Effector CD8-positive, alpha-beta T cell (primary cell): Measurements from ENCODE around the gene ERCC2.

Experiments used
- DNase-seq: peaks from one replicate; lab custom pipeline; 2025; lab: John Stamatoyannopoulos, UW

Gene ERCC2

DNA sequence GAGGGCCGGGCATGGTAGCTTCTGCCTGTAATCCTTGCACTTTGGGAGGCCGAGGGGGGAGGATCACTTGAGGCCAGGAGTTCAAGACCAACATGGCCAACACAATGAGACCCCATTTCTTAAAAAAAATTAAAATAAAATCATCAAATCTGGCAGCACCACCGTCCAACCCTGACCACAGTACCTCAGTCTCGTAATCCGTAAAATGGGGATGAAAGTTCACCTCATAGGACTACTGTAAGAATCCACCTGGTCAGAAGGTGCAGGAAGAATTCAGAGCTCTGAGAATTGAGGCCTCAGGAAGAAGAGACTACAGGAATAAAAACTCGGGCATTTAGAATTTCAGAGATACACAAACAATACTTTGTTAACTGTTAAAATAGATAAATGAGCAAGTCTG, 31.4 kb upstream of the ERCC2 start:
- no peak for DNase-seq

GRCh38 chr19:45400192-45400591, 29.8 kb upstream of the ERCC2 start:
- no peak for DNase-seq

DNA sequence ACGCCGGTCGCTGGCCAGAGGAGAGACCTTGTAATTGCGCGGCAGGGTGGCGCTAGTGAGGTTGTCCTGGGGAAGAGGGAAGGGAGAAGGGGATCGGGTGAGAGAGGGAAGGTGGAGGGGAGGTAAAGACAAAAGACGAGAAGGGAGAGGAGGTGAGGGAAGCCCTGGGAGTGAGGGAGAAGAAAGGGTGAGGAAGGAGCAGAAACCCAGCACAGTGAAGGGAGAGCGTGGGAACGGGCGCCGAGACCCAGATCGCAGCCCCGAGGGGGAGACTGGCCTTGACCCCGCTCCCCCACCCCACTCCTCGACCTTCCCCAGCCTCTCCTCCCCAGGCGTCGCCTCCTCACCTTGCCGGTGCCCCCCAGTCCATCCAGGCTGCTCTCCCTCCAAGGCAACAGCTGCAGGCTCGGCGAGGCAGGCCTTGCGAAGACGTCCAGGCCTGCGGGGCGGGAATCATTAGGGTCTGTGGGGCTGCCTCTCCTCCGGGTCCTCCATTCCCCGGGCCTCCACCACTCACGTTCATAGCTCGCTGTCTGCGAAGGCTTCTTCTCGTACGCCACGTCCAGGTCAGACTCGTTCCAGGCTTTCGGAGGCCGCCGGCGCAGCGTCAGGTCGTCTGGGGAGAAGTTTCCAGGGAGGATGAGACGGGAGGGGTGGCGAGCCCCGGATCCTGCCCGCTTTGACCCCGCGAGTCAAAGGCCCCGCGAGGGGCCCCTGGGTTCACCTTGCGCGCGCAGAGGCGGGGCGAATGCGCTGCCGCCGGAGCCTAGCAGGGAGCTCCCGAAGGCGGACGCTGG, 25.6 kb upstream of the ERCC2 start:
- DNase-seq: no peak

DNA sequence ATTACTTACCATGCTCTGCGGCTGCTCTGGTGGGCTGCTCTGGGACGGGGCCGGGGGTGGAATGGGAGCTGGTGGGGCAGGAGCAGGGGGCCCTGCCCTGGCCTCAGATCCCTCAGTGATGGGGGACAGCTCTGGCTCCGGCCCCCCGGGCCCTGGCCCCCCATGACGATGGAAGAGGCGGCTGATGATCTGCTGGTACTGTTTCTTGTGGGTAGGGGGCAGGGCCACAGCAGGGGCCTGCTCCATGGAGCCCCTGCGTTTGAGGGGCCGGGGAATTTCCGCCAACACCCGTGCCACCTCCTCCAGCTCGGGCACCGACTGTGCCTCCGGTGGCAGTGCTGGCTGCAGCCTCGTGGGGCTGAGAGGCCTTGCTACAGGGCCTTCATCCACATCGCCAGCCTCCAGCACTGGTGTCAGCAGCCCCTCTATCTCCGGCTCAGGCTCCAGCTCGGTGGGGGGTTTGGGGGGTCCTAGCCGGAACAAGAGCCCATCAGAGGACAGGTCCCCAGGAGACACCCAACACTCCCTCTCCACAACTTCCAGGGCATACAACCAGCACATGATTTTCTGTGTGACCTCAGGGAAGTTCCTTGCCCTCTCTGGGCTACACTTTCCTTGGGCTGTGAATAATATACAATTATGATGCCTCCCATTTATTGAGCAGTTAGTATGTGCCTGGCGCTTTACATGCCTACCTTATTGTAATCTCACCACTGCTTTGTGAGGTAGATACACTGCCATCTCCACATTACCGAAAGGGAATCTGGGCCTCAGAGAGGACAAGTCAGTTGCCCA, 21.7 kb upstream of the ERCC2 start:
- no peak for DNase-seq

DNA sequence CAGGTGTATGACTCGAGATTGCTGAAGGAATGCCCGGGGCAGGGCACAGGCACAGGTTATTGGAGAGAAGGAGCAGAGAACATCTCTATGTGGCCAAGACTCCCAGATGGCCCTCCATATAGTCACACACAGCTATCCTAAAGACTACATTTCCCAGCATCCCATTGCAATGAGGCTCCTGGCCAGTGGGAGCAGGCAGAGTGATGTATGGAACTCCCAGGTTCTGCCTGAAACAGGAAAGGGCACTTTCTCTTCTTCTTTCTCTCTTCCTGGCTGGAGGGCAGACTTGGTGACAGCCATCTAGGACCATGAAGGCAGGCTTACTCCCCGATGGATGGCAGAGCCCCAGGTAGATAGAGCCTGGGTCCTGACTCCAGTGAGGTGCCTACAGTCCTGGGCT, 21.0 kb upstream of the ERCC2 start:
- DNase-seq: no peak

- DNase-seq: no peak
These were observed 15.2 kb upstream of the ERCC2 start for GRCh38 chr19:45385392-45386221.

DNA sequence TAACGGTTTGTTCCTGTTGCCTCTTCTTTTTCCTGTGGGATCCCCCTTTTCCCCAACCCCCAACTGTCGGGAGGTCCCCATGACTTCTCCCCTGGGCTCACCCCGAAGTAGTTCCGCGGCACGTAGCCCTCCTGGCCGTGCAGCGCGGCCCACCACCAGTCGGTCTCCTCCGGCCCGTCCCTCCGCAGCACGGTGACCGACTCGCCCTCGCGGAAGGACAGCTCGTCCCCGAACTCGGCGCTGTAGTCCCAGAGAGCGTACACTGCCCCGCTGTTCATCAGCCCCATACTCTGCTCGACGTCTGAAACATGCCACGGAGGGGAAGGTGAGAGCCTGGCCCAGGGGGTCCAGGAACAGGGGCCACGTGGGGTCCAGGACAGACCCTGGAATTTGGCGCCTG, 12.1 kb upstream of the ERCC2 start:
- DNase-seq: no peak

DNA sequence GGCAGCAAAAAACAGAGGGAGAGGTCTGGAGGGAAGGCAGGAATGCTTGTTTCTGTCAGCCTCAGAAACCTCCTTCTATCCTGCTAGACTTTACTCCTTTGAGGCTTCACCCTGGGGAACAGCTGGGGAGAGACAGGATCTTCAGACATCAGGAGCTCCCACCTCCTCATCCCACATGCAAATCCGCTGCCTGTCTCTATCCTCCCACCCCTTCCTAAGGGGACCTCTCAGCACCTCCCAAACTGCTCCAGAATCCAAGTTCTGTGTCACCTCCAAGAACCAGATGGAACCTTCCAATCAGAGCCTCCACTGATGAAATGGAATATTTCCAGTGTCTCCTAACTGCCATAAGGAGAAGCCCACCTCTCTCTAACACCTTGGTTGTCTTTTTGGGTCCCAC, 9.7 kb upstream of the ERCC2 start:
- DNase-seq: no peak

- DNase-seq: no peak
These were observed 5.8 kb upstream of the ERCC2 start for GRCh38 chr19:45376045-45376724.

DNA sequence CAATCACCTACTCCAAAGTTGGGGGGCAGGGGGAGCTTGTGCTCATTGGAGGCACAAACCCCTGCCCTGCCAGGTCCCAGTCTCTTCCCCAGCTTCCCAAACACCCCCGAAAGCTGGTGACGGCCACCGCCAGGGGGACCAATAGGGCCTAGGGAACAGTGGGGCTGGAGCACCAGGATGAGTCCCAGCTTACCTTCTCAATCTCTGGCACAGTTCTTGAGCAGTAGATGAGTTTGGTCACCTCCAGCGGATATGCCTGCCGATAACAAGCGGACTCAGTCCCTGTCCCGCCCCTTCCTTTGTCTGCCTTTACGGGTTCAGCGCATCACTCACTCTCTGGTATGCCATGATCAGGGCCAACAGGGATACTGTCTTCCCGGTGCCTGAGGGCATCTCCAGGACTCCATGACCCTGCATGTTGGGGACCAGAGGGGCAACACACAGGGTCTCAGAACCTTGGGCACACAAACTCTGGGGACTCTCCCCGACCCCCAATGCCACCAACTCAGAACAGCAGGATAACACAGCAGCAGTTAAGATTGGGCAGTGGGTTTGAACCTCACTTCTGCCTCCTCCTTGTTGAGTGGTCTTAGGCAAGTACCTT, 1.5 kb downstream of the ERCC2 start:
- DNase-seq: no peak

DNA sequence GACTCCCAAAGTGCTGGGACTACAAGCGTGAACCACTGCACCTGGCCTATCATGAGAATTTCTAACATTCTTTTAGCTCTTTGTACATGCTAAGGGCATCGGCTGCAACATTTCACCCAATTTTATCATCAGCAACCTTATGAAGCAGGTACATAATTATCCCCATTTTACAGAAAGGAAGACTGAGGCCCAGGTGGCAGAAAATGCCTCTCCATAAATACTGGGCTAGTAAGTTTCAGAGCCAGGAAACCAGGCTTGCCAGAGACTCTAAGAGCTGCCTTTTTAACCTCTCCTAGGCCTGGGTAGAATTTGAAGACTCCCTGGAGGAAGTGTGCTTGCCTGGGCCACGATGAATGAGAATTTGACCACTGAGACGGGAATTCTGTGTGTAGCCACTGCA, 2.2 kb downstream of the ERCC2 start:
- DNase-seq: no peak

GRCh38 chr19:45364696-45365095, 5.7 kb downstream of the ERCC2 start:
- DNase-seq: no peak

DNA sequence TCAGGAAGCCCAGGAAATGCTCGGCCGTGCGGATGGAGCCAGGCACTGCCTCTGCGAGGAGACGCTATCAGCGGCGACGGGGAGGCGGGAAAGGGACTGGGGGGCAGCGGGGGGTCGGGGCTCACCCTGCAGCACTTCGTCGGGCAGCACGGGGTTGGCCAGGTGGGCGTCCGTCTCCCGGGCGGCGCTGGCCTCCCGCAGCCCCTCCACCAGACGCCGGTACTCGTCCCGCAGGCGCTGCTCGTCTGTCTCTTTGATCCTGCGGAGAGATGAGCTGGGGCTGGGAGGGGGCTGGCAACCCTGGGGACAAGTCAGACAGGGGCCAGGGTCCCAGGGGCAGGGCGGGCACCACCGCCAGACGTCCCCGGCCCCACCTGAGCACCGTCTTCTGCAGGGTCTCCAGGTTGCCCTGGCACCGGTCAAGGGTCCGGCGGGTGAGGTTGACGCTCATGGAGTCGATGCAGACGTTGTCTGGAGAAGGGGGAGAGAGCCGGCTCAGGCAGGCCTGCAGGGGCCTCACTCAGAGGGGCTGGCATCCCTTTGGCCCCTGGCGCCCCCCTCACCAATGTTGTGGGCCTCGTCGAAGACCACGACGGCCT, 6.4 kb downstream of the ERCC2 start:
- no peak for DNase-seq

DNA sequence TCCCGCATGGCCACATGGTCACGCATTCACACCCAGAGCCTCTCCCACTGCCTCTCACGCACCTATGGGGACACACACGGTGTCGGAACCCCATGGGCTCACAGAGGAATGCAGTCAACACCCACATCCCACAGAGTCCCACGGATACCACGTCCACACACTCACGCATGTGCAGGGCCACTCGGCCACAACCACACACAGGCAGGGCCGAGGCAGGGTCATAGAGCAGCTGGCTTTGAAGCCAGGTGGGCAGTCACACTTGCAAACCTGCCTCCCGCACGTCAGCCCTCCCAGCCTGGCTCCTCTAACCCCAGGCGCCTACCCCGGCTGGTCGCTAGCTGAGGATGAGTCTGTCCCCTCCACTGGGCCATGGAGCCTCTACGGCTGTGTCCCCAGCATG, 8.1 kb downstream of the ERCC2 start:
- no peak for DNase-seq

DNA sequence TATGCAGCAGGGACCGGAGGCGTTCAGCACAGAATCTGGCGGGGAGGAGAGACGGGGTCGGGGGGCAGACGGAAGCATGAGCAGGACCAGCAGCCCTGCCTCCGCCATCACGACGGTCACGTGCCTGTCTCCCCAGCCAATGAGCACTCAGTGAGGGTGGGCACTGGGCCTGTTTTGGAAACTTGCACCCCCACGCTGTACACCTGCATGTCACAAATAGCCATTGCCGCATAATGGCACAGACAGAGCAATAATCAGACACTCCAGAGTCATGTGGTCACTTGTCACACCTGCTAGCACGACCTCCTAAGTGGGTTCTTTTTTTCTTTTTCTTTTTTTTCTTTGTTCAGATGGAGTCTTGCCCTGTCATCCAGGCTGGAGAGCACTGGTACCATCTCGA, 8.8 kb downstream of the ERCC2 start:
- DNase-seq: no peak

DNA sequence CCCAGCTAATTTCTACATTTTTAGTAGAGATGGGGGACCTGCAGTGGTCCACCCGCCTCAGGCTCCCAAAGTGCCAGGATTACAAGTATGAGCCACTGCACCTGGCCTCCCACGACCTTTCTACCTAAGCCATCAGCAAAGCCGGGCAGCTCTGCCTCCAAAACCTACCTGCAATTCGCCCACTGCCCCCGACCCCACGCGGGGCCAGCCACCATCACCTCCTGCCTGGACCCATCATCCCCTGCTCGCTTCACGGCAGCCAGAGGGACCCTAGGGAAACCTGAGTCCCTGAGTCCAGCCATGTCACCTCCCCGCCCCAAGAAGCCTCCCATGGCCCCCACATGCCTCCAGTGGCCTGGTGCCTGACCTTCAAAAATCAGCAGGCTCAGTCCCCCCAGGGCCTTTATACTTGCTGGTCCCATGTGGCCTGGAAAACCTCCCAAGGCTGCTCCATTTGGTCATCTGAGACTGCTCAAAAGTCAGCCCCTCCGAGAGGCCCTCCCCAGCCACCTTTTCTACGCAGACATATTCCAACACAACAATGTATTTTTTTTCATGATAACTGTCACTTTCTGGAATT, 12.1 kb downstream of the ERCC2 start:
- DNase-seq: no peak

- no peak for DNase-seq
These were observed 13.0 kb downstream of the ERCC2 start for GRCh38 chr19:45357445-45357783.

DNA sequence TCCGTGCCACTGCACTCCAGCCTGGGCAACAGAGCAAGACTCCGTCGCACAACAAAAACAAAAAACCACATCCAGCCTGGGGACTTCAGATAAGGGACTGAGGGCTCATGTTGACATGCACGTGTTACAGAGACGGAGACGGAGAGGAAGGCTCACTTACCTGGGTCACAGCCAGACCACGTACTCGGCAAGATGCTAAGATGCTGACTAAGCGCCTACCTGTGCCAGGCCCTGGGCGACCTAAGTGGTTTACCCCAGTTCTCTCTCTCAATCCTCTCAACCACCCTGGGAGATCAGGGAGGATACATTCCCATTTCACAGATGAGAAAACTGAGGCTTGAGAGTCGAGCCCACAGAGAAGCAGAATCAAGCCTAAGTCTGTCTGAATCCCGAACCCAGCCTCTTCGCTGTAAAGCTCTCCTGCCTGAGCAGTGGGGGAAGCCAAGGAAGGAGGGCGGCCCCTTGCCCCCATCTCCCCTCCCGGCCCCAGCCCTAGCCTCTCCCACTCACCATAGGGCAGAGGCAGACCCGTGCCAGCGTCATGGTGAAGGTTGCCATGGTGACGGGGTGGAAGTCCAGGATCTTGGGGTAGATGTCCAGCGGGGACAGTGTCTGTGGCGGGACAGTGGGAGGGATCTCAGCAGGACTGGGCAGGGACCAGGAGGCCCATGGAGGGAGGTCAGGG, 13.5 kb downstream of the ERCC2 start:
- DNase-seq: no peak

DNA sequence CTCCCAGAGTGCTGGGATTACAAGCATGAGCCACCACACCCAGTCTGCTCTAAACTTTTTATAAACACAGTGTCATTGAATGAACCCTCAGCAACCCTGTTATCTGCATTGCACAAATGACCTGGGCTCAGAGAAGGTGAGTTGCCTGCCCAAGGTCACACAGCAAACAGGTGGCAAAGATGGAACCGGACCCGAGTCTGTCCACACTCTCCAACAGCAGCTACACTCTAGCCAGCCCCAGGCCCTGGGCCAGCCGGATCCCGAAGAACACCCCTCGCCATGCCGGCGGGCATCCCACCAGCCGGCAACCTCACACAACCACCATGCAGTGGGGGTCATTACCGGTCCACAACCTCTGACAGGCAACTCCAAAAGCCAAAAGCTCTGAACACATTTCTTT, 14.5 kb downstream of the ERCC2 start:
- DNase-seq: no peak

DNA sequence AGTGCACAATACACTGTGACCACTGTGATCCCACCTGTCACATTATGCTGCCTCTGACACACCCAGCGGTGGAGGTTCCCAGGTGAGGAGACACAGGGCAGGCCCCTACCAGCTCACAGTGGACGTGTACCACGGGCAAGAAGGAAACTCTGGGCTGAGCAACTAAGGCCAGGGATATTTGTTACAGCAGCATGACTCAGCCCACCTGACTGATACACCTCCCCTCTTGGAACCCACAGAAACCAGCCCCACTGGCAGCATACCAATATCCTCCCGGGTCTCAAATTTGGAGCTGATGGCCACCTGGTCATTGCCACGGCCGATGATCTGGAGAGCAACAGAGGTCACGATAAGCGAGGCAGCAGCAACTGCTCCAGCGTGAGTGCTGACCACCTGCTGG, 15.0 kb downstream of the ERCC2 start:
- no peak for DNase-seq
